NOMO-1 (cell line): ENCODE results near the gene ITGB5.
A peak's percentile ranks its signal among the peaks of the same experiment; 100 is the strongest.

Experiments used
- DNase-seq, 2 experiments: peaks; one replicate each; lab custom pipeline; 2025; ENCODE audit not compliant: unreplicated experiment in 2 of 2; lab: John Stamatoyannopoulos, UW

Gene ITGB5

DNA sequence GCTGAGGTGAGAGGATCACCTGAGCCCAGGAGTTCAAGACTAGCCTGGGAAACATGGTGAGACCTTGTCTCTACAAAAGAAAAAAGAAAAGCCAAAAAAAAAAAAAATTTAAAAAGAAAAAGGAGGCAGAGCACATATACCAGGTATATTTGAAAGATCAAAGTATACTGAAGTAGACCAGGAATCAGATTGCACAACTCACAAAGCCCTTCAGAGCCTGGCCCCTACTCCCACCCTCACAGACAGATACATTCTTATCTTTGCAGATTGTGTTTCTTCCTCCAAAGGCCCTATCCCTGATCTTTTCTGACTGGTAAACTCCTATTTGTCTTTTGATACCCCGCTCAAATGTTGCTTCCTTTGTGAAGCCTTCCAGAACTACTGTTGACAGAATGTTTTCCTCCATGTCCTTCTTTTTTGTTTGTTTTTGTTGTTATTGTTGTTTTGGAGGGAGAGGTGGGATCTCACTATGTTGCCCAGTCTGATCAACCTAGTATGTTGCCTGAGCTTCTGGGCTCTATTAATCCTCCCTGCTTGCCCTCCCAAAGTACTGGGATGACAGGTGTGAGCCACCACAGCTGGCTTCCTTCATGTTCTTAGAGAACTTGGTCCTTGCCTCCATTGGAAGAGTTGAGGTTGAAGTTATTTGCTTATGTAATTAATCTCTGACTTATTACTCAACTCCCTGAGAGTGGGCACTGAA is 9.8 kb upstream of the ITGB5 start:
- no peak for DNase-seq

DNA sequence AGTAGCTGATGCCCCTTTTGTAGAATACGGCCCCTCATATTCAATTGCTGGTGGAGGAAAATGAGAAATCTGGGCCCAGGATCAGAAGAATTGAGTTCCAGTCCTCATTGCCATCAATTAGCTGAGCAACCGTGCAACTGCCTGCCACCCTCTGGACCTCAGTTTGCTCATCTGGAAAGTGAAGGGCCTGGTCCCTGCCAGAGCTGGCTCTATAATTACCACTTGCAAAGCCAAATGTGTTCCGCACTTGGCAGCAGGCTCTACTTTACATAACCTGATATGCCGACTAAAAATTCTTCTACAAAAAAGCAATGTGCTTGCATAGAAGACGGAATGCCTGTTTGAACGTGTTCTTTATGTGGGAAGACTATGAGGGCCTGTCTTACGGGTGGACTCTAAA is 8.6 kb upstream of the ITGB5 start:
- no peak for DNase-seq

DNA sequence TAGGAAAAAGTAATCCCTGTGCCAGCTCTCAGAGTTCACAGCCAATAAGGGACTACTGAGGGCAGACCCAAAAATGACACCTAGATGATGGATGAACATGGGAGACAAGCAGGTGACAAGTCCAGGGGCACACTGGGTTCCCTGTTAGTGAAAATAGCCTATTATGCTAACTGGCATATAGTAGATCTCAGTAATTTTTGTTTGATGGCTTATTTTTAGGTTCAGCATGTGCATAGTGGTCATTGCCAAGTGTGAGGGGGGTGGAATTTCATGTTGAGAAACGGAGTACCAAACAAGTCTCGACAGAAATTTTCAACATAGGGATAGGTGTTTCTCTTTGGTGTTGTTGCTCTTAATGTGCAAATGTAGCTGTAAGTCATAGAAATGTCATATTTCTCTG is 6.4 kb upstream of the ITGB5 start:
- DNase-seq, result no peak

DNA sequence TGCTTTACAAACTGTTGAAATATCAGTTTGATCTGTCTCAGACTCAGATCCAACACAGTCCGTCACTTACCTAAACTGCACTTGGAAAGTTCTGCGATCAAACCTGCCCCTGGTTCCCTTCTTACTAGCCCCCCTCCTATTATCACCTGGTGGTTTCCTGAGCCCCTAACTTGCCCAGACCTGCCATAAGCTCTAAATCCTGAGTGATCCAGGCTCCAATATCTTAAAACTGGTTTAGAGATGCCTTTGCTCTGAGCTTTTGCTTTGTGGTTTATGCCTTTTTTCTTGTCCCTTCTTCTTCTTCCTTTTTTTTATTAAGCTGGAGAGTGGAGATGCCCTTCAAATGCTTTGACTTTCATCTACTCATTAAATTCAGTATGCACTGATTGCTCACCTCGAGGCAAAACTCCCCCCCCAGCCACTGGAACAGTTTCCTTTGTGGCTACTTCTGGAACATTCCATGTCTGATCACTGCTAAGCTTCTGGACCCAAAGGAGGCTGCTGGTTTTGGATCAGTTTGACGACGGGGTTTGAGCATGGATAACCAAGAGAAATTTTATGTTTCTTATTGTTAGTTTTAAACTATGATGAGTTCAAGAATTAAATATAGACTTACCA is 3.5 kb upstream of the ITGB5 start:
- no peak for DNase-seq

DNA sequence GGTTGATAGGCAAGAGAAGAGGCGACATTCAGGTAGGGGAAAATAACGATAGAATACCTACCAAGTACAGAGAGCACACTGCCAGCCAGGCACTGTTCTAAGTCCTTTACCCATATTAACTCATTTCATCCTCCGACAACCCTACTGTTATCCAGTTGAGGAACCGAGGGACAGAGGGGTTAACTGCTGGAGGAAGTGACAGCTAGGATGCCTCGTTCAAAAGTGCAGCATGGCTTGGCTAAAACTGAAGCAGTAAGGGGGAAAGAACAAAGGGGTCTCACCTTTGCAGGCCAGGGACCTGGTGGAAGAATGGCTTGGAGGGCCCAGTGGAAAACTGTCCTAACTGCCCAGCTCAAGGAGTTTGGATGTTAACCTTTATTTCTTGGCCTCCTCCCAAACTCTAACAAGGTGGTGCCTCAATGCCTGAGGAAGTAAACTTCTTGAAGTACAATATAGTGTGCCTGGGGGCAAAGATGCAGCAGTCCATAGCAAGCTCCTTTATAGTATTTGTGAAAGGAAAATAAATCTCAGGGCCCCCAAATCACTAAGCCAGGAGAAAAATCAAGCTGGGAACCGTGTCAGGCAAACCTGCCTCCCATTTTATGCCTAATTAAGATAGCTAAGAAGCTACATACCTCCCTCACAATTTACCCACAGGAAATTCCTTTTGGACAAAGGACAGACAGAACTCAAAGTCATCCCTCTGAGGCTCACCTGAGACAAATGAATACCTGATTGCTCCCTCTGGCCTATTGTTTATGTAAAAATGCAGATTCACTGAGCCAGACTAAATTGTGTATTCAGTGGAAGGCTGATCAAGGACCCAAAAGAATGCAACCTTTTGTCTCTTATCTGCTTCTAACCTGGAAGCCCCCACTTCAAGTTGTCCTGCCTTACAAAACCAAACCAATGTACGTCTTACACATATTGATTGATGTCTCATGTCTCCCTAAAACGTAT is 1.6 kb upstream of the ITGB5 start:
- no peak for DNase-seq

DNA sequence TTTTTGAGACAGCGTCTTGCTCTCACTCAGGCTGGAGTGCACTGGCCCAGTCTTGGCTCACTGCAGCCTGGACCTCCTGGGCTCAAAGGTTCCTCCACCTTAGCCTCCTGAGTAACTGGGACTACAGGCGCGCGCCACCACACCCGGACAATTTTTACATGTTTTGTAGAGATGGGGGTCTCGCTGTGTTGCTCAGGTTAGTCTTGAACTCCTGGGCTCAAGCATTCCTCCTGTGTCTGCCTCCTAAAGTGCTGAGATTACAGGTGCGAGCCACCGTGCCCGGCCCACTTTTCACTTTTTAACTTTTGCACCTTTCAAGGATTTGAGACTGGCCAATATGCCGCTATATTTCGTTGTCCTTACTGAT is 750 bp upstream of the ITGB5 start:
- DNase-seq, result no peak

DNA sequence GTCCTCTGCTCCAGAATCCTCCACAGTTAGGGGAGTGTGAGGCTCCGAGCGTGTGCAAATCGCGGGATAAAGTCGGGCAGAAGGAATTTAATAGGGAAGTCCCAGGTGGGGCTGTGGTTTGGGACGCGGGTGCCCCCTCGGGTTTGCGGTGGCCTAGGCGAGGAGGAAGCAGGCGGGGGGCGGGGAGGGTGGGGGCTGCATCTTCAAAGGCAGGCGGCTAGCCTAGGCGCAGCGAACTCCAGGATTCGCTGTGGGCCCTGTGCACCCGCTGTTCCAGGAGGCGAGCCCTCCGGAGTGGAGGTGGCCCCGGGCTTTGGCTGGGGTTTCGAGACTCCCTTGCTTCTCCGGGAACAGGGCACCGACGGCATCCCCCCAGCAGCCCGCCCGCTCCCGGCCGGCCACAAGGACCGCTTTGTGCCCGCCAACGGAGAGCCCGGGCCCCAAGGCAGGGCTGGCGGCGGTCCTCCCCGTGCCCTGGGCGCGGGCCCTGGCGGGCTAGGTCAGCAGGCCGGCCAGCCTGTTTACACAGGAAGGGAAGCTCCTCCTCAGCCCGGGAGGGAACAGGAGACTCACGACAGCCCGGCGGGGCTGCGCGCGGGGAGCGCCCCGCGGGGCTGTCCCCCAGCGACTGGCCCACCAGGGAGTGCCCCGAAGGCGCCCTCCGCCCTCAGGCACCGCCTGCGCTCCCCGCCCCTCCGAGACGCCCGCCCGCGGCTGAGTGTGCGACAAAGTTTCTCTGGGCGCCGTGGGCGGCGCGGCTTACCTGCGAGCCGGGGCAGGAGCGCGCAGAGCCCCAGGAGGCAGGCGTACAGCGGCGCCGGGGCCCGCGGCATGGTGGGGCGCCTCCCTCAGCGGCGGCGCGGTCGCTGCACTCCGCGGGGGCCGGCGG is 753 bp downstream of the ITGB5 start:
- DNase-seq, result no peak

DNA sequence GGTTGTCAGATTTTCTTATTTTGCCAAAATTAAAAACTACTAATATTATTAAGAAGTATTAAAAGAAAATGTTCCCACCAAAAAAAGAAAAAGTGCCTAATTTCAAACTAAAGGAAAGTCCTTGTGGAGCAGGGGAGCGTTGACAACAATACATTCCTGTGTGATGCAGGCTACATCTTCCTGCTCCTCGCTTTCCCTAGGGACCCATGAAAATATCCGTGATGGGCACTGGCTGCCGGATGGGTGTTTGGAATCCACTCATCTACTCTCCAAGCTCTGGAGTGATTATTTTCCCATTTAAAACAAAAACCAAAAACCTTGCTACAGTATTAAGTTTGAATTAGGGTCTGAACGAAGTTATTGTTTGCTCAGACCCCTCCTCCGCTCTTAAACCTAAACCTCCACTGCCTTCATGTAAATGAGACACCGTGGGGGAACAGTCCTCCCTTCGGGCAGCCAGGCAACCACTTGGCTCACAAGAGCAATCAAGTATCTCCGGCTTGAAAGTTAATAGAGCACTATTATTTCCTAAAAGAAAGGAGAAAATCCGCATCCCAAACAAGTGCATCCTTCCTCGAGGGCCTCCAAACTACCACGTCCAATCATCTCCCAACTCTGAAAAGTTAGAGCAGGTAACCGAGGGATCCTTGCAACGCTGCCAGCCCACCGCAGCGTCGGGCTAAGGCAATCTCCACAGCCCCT is 1.5 kb downstream of the ITGB5 start:
- DNase-seq, result no peak

DNA sequence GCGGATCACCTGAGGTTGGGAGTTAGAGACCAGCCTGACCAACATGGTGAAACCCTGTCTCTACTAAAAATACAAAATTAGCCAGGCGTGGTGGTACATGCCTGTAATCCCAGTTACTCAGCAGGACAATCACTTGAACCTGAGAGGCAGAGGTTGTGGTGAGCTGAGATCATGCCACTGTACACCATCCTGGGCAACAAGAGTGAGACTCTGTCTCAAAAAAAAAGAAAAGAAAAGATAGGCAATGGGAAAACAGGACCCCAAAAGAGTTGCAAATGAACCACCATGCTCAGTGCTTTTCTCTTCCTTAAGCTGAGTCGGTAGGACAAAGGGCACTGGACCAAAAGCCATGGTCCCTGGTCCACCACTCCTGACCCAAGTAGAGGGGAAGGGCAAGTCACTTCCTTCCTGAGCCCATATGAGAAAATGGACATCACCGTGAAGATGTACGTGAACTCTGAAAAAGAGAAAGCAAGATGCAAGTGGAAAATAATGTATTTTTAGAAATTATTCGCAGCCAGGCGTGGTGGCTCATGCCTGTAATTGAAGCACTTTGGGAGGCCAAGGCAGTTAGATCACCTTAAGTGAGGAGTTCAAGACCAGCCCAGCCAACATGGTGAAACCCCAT is 2.6 kb downstream of the ITGB5 start:
- no peak for DNase-seq

DNA sequence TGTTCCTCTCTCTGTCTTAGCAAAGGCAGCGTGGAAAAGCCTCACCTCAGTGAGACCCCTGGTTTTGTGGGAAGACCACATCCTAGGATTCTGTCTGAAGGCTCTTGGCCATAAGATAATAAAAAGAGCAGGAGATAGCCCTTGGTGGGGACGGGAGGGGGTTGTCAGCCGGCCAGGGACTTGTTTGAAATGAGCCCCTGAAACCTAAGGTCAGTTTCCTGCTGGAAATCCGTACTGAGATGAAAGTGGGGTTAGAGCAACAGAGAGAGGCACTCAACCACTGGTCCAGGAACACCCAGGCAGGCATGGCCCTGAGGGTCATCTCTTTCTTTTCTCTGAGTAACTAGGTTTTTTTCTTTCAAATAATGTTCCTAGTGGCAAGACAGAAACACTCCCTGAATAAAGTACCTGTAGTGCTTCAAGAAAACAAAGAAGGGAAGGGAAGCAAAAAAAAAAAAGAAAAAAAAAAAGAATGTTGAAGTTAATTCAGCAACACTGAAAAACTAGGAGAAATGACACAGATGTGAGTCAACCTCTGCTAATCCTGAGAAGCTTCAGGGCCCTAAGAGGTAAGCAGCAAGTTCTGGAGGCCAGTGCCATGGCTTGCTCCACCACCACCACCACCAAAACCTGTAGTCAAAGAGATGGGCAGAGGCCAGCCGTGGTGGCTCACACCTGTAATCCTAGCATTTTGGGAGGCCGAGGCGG is 3.2 kb downstream of the ITGB5 start:
- no peak for DNase-seq

DNA sequence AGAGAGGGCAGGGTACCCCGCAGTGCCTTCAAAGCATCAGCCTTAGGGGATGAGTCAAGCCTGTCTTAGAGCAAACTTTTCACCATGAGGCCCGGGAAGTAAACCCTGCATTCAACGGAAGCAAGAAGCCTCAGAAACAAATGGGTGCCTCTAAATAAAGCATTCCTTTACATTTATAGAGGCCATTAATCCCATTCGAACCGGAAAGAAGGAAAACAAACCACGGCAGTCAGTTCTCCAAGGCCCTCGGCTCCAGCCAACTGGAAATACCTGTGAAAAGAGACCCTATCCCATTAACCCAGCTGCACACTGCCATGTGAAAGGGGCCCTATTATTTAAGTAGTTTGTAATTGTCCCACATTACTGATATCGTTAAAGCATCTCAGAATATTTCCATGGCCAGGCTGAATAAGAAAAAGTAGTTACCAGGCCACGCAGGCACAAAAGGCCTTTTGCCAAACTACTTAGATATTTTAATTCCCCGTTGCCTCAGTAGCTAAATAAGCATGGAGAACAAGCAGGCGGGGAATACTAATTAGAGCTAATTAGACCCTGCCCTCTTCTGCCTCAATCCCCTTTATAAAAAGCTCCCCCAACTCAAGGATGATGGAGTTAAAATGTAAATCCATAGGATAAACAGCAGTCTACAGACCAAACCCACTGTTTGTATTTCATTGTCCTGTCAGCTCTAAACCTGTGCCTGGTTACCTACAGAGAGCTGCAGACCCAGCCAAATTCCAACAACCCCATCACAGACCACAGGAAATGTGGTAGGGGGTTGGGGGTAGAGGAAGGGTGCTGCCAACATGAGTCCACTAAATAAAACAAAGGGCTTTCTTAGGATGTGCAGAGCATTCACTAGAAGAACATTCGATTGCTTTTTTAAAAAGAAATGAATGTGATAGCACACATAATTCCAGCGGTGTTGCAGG is 4.1 kb downstream of the ITGB5 start:
- DNase-seq, result no peak

DNA sequence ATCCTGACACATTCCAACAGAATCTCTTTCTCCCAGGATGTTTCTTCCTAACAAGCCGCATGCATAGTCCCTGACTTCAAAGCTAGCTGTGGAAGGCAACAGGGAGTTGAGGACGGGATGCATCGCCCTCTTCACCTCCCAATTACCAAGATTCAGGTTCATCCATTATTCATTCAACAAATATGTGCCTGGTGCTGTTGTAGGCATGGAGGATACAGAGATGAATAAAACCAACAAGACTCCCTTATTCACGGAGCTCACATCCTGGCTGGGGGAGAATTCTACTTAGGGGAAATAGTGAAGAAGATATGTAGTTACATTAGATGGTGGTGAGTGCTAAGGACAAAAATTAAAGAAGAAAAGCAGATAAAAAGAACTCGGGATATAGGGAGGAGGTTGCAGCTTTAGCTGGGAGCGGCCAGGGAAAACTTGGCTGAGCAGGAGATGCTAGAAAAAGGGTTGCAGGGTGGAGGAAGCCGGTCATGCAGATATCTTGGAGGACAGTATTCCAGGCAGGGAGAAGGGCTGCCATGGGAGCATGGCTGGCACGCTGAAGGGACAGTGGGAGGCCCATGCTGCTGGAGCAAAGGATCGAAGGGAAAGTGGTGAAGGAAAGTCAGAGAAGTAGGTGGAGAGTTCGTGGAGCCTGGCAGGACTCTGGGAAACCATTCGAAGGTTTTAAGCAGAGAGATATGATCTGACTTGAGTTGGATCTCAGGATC is 5.0 kb downstream of the ITGB5 start:
- DNase-seq, result no peak

DNA sequence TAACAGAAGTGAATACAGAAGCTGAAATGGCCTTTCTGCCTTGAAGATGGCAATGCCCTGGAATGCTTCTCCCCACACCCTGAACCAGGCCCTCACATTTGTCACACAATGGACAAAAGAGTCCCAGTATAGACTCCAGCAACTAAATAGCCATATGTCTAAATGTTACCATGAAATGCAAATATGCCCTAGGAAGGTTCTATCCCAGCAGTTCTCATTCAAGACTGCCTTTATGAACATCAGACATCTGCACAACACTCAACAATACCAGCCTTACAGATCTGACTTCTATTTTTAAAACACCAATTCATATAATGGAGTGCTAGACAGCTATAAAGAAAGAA is 7.9 kb downstream of the ITGB5 start:
- DNase-seq, result no peak

DNA sequence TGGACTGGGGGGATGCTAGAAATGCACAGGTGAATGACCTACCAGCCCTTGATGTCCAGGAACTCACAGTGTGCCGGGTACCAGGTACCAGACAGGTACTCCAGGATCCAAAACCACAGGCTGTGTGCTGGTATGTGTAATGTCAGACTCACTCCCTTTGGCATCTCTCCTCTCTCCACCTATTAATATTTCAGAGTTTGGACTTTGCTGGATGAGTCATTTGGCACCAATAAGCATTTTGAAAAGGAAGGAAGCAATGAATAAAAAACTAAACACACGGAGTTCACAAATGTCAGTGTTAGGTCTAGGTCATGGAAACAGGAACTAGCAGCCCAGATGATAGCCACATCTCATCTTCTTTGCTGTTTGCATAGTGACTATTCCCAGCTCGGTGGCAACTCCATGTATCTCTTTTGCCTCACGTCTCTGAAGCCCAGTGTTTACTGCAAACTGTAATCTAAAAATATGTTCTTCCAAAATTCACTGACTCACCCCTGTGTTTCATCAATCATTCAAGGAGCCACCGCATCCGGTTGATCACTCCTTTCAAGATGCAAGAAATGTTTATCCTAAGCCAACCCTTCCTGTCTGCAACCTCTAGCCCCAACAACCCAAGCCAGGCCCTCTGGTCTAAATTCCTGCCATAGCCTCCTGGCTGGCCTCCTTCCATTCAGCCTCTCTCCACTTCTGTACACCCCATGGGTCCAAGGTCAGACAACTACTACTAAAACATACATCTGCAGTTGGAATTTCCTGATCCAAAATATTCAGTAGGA is 8.4 kb downstream of the ITGB5 start:
- DNase-seq, result peak; percentile 73 to 90

DNA sequence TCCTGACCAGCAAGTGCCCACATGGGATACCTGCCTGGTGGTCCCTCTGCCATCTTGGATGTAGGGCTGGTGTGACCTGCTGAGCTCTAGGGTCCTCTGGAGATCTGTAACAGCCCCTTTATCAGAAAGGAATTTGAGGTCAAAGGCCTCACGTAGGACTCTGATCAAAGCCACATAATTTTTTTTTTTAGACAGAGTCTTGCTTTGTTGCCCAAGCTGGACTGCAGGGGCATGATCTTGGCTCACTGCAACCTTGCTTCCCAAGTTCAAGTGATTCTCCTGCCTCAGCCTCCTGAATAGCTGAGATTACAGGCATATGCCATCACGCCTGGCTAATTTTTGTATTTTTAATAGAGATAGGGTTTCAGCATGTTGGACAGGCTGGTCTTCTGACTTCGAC is 9.5 kb downstream of the ITGB5 start:
- no peak for DNase-seq

DNA sequence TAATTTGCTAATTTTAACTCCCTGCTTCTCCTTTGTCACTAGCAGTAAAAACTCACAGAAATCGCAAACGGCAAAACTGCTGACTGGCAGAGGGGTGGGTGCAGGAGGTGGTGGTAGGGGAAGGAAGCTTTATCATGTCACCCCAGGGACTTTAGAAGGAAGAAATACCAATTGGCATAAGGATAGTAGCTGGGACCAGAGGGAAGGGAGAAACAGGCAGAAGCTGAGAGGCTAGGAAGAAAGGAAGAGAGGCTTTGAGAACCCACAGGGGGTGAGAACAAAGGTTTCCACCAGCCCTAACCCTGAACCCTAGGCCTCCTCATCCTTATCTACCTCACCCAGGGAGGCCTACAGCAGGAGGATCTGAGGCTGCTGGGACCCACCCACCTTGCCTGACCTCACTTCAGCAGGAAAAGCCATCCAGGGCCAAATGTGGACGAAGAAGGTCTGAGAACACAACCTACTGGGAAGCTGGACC is 10.7 kb downstream of the ITGB5 start:
- peak; percentile 71 to 74 for DNase-seq

DNA sequence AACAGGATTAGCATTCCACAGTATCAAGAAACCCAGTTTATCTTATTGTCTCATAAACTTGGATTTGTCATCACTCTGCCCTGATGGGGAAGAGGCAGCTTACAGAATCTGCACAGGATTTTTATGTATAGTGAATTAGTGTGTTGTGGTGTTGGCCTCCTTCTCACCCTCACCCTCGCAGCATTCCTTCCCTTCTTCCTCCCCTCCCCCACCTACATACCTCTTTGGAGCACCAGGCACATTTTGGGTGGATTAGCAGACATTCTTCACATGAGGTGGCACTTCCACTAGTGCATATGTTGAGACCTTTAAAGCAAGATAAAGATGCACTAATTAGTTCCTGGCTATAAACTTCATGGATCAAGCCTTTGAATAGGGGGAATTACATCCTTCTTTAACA is 13.9 kb downstream of the ITGB5 start:
- DNase-seq, result no peak
